Glutamatergic neuron (in vitro differentiated cells): ENCODE results near the gene RBM20. TPM values are rescaled to one million over a fixed set of nuclear protein-coding genes. Genes with fewer than 3 reads are reported as not detected.

Experiments used
- DNase-seq: peaks from one replicate; pipeline ENCODE4 v3.0.0; 2022
- H3K27ac Mint-ChIP-seq: one replicate; pipeline ENCODE4 v1.8.0; 2020; ENCODE audit warnings: mild to moderate bottlenecking, mixed read lengths, inconsistent platforms; ENCODE audit not compliant: unreplicated experiment
- H3K27me3 Mint-ChIP-seq: one replicate; pipeline ENCODE4 v1.8.0; 2020; ENCODE audit warnings: mild to moderate bottlenecking, moderate library complexity, mixed read lengths, inconsistent platforms; ENCODE audit not compliant: unreplicated experiment
- H3K36me3 Mint-ChIP-seq: one replicate; pipeline ENCODE4 v1.8.0; 2020; ENCODE audit warnings: mild to moderate bottlenecking, mixed read lengths, inconsistent platforms; ENCODE audit not compliant: unreplicated experiment
- H3K4me1 Mint-ChIP-seq: one replicate; pipeline ENCODE4 v1.8.0; 2020; ENCODE audit warnings: mild to moderate bottlenecking, low read depth, mixed read lengths, inconsistent platforms; ENCODE audit not compliant: unreplicated experiment
- H3K4me3 Mint-ChIP-seq: one replicate; pipeline ENCODE4 v1.8.0; 2020; ENCODE audit warnings: mild to moderate bottlenecking, mixed read lengths, inconsistent platforms; ENCODE audit not compliant: unreplicated experiment
- H3K9me3 Mint-ChIP-seq: one replicate; pipeline ENCODE4 v1.8.0; 2020; ENCODE audit warnings: mild to moderate bottlenecking, moderate library complexity, mixed read lengths, inconsistent platforms; ENCODE audit not compliant: unreplicated experiment
- CTCF ChIP-seq: fragments of 200-600 bp; sonication (generic); IDR thresholded peaks from one replicate; pipeline ENCODE4 v1.5.0; 2021; ENCODE audit not compliant: partially characterized antibody, unreplicated experiment
- total RNA-seq: library from RNA; stranded (reverse); fragmentation: NEBNext Ultra II Directional; extraction: Animal tissue kit (Norgen Biotek cat#: 25700); gene quantifications from one replicate; pipeline ENCODE4 v1.2.1, GENCODE V29; 2021; ENCODE audit not compliant: unreplicated experiment

The RBM20 gene
- total RNA-seq, 1 donor from 2014 or later, result 5.8 TPM

- no peak for TF ChIP-seq CTCF
- no peak overlapping the region for H3K4me3 Mint-ChIP-seq
Observed at GRCh38 chr10:110709444-110709828, 65.3 kb downstream of the RBM20 start.

GRCh38 chr10:110709964-110710587, 65.9 kb downstream of the RBM20 start:
- peak overlapping the region; percentile 55 for H3K27ac Mint-ChIP-seq
- no peak overlapping the region for H3K4me3 Mint-ChIP-seq
- peaks cover 5% of the 10 kb centered on the region for H3K27me3 Mint-ChIP-seq
- peaks cover 4% of the 10 kb centered on the region for H3K36me3 Mint-ChIP-seq
- DNase-seq, result no peak
- no peaks in the 10 kb centered on the region for H3K9me3 Mint-ChIP-seq
- H3K4me1 Mint-ChIP-seq, result peaks cover 14% of the 10 kb centered on the region
- no peak for TF ChIP-seq CTCF

More at GRCh38 chr10:110709444-110709828, 65.3 kb downstream of the RBM20 start:
- Mint-ChIP-seq H3K27ac (no peak overlapping the region), H3K27me3 (peaks cover 5% of the 10 kb centered on the region), H3K4me1 (peaks cover 14% of the 10 kb centered on the region), H3K36me3 (peaks cover 4% of the 10 kb centered on the region), H3K9me3 (no peaks in the 10 kb centered on the region)
- DNase-seq, result no peak

- no peaks in the 10 kb centered on the region for H3K9me3 Mint-ChIP-seq
- H3K4me1 Mint-ChIP-seq, result peaks cover 19% of the 10 kb centered on the region
- H3K27me3 Mint-ChIP-seq, result peaks cover 7% of the 10 kb centered on the region
- DNase-seq, result no peak
- TF ChIP-seq CTCF, result no peak
- no peak overlapping the region for H3K4me3 Mint-ChIP-seq
- H3K36me3 Mint-ChIP-seq, result peaks cover 4% of the 10 kb centered on the region
- no peak overlapping the region for H3K27ac Mint-ChIP-seq
Observed at GRCh38 chr10:110710621-110711020, 66.5 kb downstream of the RBM20 start.

- no peak overlapping the region for H3K4me3 Mint-ChIP-seq
- H3K27ac Mint-ChIP-seq, result no peak overlapping the region
- H3K4me1 Mint-ChIP-seq, result peaks cover 26% of the 10 kb centered on the region
- peaks cover 4% of the 10 kb centered on the region for H3K36me3 Mint-ChIP-seq
- H3K9me3 Mint-ChIP-seq, result peaks cover 1% of the 10 kb centered on the region
- DNase-seq, result no peak
- TF ChIP-seq CTCF, result no peak
- H3K27me3 Mint-ChIP-seq, result peaks cover 9% of the 10 kb centered on the region
Observed at GRCh38 chr10:110711382-110711781, 67.2 kb downstream of the RBM20 start.

- peaks cover 4% of the 10 kb centered on the region for H3K36me3 Mint-ChIP-seq
- H3K27me3 Mint-ChIP-seq, result peaks cover 22% of the 10 kb centered on the region
- H3K9me3 Mint-ChIP-seq, result peaks cover 10% of the 10 kb centered on the region
- TF ChIP-seq CTCF, result no peak
- H3K4me3 Mint-ChIP-seq, result no peak overlapping the region
- DNase-seq, result no peak
- H3K4me1 Mint-ChIP-seq, result peaks cover 42% of the 10 kb centered on the region
- no peak overlapping the region for H3K27ac Mint-ChIP-seq
Observed at GRCh38 chr10:110714356-110714755, 70.2 kb downstream of the RBM20 start.
